Measurements from ENCODE around the gene BANF1.

Gene BANF1

DNA sequence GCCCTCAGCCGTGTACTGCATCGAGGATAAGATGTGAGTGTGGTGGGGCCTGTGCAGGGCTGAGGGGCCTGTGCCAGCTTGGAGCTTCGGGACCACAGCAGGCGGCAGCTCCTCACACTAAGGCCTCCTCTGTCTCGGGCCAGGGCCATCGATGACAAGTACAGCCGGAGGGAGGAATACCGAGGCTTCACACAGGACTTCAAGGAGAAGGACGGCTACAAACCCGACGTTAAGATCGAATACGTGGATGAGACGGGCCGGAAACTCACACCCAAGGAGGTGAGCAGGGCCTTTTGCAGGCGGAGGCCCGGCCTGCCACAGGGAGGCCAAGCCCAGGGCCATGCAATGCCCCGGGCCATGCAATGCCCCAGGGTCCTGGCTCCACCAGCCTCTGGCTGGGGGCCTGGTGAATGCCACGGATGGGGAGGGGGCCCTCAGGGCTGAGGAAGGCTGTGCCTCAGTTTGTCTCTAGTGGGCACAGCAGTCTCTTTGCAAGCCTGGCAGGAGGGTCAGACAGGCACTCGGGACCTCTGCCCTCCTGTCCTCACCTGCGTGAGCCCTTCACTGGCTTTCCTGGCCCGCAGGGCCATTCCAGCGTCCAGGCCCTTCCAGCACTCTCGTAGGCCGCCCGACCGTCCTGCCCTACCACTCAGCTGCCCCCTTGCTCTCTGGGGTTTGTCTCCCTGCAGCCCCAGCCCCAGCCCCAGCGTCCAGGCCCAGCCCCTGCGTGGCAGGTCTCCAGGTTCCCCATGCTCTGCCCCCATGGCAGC lies 24.5 kb upstream of the BANF1 start:
- DNase-seq (ENCODE audit: low read depth), result no peak
- TF ChIP-seq, protein P1, sequence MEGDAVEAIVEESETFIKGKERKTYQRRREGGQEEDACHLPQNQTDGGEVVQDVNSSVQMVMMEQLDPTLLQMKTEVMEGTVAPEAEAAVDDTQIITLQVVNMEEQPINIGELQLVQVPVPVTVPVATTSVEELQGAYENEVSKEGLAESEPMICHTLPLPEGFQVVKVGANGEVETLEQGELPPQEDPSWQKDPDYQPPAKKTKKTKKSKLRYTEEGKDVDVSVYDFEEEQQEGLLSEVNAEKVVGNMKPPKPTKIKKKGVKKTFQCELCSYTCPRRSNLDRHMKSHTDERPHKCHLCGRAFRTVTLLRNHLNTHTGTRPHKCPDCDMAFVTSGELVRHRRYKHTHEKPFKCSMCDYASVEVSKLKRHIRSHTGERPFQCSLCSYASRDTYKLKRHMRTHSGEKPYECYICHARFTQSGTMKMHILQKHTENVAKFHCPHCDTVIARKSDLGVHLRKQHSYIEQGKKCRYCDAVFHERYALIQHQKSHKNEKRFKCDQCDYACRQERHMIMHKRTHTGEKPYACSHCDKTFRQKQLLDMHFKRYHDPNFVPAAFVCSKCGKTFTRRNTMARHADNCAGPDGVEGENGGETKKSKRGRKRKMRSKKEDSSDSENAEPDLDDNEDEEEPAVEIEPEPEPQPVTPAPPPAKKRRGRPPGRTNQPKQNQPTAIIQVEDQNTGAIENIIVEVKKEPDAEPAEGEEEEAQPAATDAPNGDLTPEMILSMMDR (conservative IDR thresholded peaks at IDR 0.05; ENCODE audit: control insufficient read depth, insufficient read depth, low read depth, low read length), result no peak
- H3K4me3 ChIP-seq (ENCODE audit: control insufficient read depth, low read depth, low read length), result no peak overlapping the region

DNA sequence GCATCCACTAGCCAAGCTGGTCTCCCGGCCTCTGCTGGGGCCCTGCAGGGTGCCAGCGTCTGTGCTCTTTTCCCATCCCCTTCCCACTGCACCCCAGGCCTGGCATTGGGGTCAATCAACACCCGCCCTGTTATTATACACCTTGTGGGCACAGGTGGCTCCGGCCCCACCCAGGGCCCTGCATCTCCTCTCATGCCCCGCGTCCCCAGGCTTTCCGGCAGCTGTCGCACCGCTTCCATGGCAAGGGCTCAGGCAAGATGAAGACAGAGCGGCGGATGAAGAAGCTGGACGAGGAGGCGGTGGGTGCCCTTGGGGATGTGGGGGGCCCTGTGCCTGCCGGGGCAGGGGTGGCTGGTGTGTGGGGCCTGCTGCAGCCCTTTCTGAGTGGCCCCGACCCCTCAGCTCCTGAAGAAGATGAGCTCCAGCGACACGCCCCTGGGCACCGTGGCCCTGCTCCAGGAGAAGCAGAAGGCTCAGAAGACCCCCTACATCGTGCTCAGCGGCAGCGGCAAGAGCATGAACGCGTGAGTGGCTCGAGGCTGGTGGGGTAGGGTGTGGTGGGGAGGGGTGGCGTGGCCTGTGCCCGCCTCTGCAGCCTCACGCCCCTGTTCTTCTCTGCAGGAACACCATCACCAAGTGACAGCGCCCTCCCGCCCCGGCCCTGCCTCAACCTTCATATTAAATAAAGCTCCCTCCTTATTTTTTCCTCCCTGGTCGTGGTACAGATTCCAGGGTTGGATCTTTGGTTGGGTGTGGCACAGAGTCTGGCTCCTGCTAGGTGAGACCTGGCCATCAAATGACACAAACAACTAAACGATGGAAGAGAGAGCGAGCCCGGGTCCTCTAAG lies 23.7 kb upstream of the BANF1 start:
- TF ChIP-seq, protein P1 (conservative IDR thresholded peaks at IDR 0.05; ENCODE audit: control insufficient read depth, insufficient read depth, low read depth, low read length), result no peak
- no peak overlapping the region for H3K4me3 ChIP-seq (ENCODE audit: control insufficient read depth, low read depth, low read length)
- DNase-seq (ENCODE audit: low read depth), result no peak

DNA sequence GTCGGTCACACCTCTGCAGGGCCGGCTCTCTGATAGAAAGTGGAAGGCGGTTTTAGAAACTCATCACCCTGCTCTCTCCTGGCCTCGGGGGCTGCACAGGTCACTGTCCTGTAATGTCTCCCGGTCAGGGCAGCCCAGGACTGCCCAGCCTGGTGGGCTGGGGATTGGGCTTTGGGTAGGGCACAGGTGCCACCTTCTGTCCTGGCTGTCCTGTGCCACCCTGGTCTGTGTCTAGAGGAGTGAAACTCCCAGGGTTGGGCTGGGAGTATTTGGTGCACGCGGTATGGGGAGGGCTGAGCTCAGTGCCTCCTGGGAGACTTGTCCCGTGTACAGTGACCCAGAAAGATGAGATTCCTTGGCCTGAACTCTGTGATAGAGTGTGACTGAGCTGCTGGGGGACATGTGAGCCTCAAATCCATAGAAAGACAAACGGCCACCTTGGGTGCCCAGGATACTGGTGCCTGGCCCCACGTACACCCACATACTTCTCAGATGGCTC lies 23.0 kb upstream of the BANF1 start:
- TF ChIP-seq, protein P1 (conservative IDR thresholded peaks at IDR 0.05; ENCODE audit: control insufficient read depth, insufficient read depth, low read depth, low read length), result no peak
- H3K4me3 ChIP-seq (ENCODE audit: control insufficient read depth, low read depth, low read length), result no peak overlapping the region
- DNase-seq (ENCODE audit: low read depth), result no peak

DNA sequence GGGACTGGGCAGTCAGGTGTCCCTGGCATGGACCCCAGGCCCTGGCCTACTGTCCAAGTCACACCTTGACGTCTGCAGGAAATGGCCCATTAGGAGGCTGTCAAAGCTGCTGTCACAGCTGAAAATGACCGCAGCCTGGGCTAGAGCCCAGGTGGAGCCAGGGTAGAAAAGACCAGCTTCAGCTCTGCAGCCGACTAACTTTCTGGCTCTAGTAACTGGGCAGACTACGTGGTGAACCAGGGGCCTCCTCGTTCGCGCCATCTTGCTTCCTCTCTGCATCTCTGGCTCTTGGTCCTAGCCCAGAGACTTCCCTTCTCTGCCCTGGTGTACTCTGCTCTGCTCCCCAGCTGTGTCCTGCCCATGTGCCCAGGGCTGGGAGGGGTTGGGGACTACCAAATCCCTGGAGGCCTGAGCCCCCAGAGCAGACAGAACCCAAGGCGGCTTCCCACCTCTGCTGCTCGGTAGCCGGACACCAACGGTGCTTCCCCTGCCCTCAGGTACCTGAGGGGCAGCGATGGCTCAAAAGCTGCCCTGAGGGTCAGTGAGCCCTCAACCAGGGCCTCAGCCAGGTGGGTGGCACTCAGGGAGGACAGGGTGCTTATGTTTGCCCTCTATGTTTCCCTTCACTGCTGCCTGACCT lies 21.1 kb upstream of the BANF1 start:
- TF ChIP-seq, protein P1 (conservative IDR thresholded peaks at IDR 0.05; ENCODE audit: control insufficient read depth, insufficient read depth, low read depth, low read length), result no peak
- no peak for DNase-seq (ENCODE audit: low read depth)
- no peak overlapping the region for H3K4me3 ChIP-seq (ENCODE audit: control insufficient read depth, low read depth, low read length)

DNA sequence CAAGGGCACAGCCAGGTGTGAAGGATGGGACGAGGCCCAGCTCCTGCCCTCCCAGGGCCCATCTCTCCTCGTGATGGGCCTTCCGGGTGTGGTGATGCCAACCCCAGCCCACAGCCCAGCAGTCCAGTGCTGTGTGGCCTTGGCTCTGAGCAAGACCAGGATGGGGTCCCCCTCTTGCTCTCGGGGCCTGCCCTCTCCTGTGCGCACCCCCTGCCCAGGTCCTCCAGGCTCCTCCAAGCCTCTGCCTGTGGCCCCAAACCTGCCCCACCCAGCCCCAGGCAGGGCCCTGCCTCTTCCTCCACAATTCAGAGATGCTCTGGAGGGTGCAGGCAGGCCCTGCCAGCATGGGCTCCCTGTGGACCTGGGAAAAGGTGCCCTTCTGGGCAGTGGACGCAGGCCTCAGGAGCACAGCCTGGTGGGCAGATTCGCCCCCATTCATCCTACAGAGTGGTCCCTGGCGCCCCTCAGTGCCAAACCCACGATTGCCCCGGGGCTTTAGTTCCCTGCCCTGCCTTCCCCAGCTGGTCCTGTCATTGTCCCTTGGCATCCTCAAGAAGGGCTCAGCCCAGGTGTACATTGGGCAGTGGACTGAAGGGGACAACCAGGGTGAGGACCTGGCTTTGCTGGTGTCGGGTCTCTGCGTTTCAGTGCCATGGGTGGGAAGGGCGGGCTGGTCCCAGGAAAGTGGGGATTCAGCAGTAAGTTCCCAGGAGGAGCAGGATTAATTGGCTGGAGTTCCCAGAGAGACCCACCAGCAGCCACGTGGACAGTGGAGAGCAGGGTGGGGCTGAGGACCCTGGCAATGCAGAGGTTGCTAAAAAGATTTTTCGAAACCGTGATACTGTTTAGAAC lies 20.1 kb upstream of the BANF1 start:
- H3K4me3 ChIP-seq (ENCODE audit: control insufficient read depth, low read depth, low read length), result no peak overlapping the region
- DNase-seq (ENCODE audit: low read depth), result no peak
- TF ChIP-seq, protein P1 (conservative IDR thresholded peaks at IDR 0.05; ENCODE audit: control insufficient read depth, insufficient read depth, low read depth, low read length), result no peak
